ENCODE measurements around the gene FSIP1. TPM values are rescaled to one million over a fixed set of nuclear protein-coding genes. Genes with fewer than 3 reads are reported as not detected.

The FSIP1 gene
- total and polyA plus RNA-seq, 9 donors, result 0.13 to 6.8 (median 0.79) TPM

GRCh38 chr15:39593656-39594445, 188.8 kb downstream of the FSIP1 start:
- Histone ChIP-seq H3K27me3 (no peaks in the 10 kb centered on the region), H3K27ac (no peak overlapping the region), H3K9me3 (no peaks in the 10 kb centered on the region), H3K4me1 (ENCODE audit: insufficient read depth) (peaks cover 1% of the 10 kb centered on the region), H3K4me3 (no peak overlapping the region), H3K36me3 (no peaks in the 10 kb centered on the region)
- TF ChIP-seq CTCF (IDR thresholded peaks at IDR 0.05) (no peak), POLR2A (IDR thresholded peaks at IDR 0.05) (no peak), EP300 (IDR thresholded peaks at IDR 0.05) (no peak)
- no peak for DNase-seq
- WGBS, 3 donors, result 84 to 85% (median 85%) methylated on average over 7 of the region's 7 CpGs
- intact Hi-C loops (cut with DNase I), result no loop called here

- Histone ChIP-seq H3K36me3 (no peaks in the 10 kb centered on the region), H3K4me1 (ENCODE audit: insufficient read depth) (peaks cover 1% of the 10 kb centered on the region), H3K27me3 (no peaks in the 10 kb centered on the region), H3K9me3 (no peaks in the 10 kb centered on the region), H3K27ac (no peak overlapping the region), H3K4me3 (no peak overlapping the region)
- WGBS, 3 donors, result 88 to 92% (median 91%) methylated on average over 15 of the region's 15 CpGs
- TF ChIP-seq POLR2A (IDR thresholded peaks at IDR 0.05), result no peak
- no peak for TF ChIP-seq EP300 (IDR thresholded peaks at IDR 0.05)
- TF ChIP-seq CTCF (IDR thresholded peaks at IDR 0.05), result no peak
- DNase-seq, result no peak
- intact Hi-C loops (cut with DNase I), result no loop called here
Observed at GRCh38 chr15:39593071-39593655, 189.5 kb downstream of the FSIP1 start.

- no peak for TF ChIP-seq POLR2A (IDR thresholded peaks at IDR 0.05)
- TF ChIP-seq CTCF (IDR thresholded peaks at IDR 0.05), result no peak
- TF ChIP-seq EP300 (IDR thresholded peaks at IDR 0.05), result no peak
- H3K27me3 ChIP-seq, result no peaks in the 10 kb centered on the region
- no peak overlapping the region for H3K27ac ChIP-seq
- H3K9me3 ChIP-seq, result no peaks in the 10 kb centered on the region
- DNase-seq, result no peak
- WGBS, 3 donors, result 86 to 89% (median 88%) methylated on average over 6 of the region's 6 CpGs
- H3K4me1 ChIP-seq (ENCODE audit: insufficient read depth), result peaks cover 2% of the 10 kb centered on the region
- H3K4me3 ChIP-seq, result no peak overlapping the region
- H3K36me3 ChIP-seq, result no peaks in the 10 kb centered on the region
- intact Hi-C loops (cut with DNase I), result no loop called here
Observed at GRCh38 chr15:39592500-39592899, 190.1 kb downstream of the FSIP1 start.

GRCh38 chr15:39591896-39592315, 190.7 kb downstream of the FSIP1 start:
- Histone ChIP-seq H3K27ac (no peak overlapping the region), H3K4me3 (no peak overlapping the region), H3K4me1 (ENCODE audit: insufficient read depth) (peaks cover 2% of the 10 kb centered on the region), H3K27me3 (no peaks in the 10 kb centered on the region), H3K36me3 (no peaks in the 10 kb centered on the region), H3K9me3 (no peaks in the 10 kb centered on the region)
- intact Hi-C loops (cut with DNase I), result no loop called here
- 54 to 74% (median 69%) methylated on average over 2 of the region's 2 CpGs for WGBS, 3 donors
- TF ChIP-seq POLR2A (IDR thresholded peaks at IDR 0.05), result no peak
- TF ChIP-seq CTCF (IDR thresholded peaks at IDR 0.05), result no peak
- TF ChIP-seq EP300 (IDR thresholded peaks at IDR 0.05), result no peak
- DNase-seq, result no peak

Measured in ovary (tissue), 9 donors.